GM12878 (cell line): ENCODE results near the gene LAMA5. TPM values are rescaled to one million over a fixed set of nuclear protein-coding genes. Genes with fewer than 3 reads are reported as not detected.

ENCODE experiments used
- ATAC-seq: fragments of 200-7000 bp; cut with Tn5 transposase; 3 replicates; pipeline ENCODE4 v1.9.1; 2020; ENCODE audit warnings: mild to moderate bottlenecking, moderate library complexity
- BruUV-seq: library from RNA; stranded (reverse); fragments of 400-500 nt; replicated peaks from 2 replicates; lab custom pipeline; 2021; lab: Mats Ljungman, UMichigan
- CTCF ChIA-PET: fragments of 300-600 bp; sonication (Branson Sonifier 250); formaldehyde crosslinking; extraction: SDS; loops from one replicate; lab custom pipeline; 2021; ENCODE audit warnings: inconsistent platforms; lab: Yijun Ruan, JAX
- POLR2A ChIA-PET: fragments of 350-600 bp; formaldehyde crosslinking; extraction: SDS; loops from one replicate; lab custom pipeline; 2021; ENCODE audit warnings: inconsistent platforms; lab: Charles Lee
- RAD21 ChIA-PET: fragments of 300-600 bp; sonication (Branson Sonifier 250); formaldehyde crosslinking; loops from one replicate; lab custom pipeline; 2023; ENCODE audit warnings: antibody characterized with exemption; ENCODE audit not compliant: unreplicated experiment; lab: Charles Lee
- SMC1A ChIA-PET: fragments of 300-600 bp; sonication (Branson Sonifier 250); formaldehyde crosslinking; loops from one replicate; lab custom pipeline; 2023; ENCODE audit not compliant: unreplicated experiment, uncharacterized antibody; lab: Charles Lee
- DNase-seq: peaks from one replicate; pipeline ENCODE4 v3.0.0-alpha.2; 2011; ENCODE audit warnings: low read depth, low spot score
- FAIRE-seq: peaks from 3 replicates; lab custom pipeline; 2011; peaks lifted over from hg19 to GRCh38; lab: Jason Lieb, UNC
- H2AFZ ChIP-seq: 2 replicates; pipeline ENCODE4 v1.6.0; 2011; ENCODE audit warnings: low read depth, low read length, control low read depth; ENCODE audit not compliant: control insufficient read depth
- H3K27ac ChIP-seq: 2 replicates; pipeline ENCODE4 v1.5.1; 2011; ENCODE audit warnings: control low read depth; ENCODE audit not compliant: control insufficient read depth, insufficient read depth
- H3K27me3 ChIP-seq, 2 experiments: replicated peaks in 1 of 2; 2 replicates each; pipeline versions ENCODE4 v1.6.0 to v1.6.1; 2011; ENCODE audit warnings: low read length in 1 of 2; ENCODE audit not compliant: control insufficient read depth in 2 of 2, insufficient read depth in 2 of 2
- H3K36me3 ChIP-seq, 2 experiments: 2 replicates each; pipeline ENCODE4 v1.5.1; 2011; ENCODE audit warnings: low read length in 1 of 2; ENCODE audit not compliant: control insufficient read depth in 2 of 2, insufficient read depth in 2 of 2
- H3K4me1 ChIP-seq: 2 replicates; pipeline ENCODE4 v1.6.1; 2011; ENCODE audit warnings: mild to moderate bottlenecking, low read length, moderate library complexity, mixed read lengths; ENCODE audit not compliant: control insufficient read depth, insufficient read depth
- H3K4me2 ChIP-seq: 2 replicates; pipeline ENCODE4 v1.6.0; 2011; ENCODE audit warnings: control low read depth; ENCODE audit not compliant: control insufficient read depth, insufficient read depth
- H3K4me3 ChIP-seq: fragments of 200-600 bp; sonication (generic); 2 replicates; pipeline ENCODE4 v1.5.1; 2016
- H3K79me2 ChIP-seq: 2 replicates; pipeline ENCODE4 v1.6.0; 2011; ENCODE audit warnings: low read length; ENCODE audit not compliant: control insufficient read depth, insufficient read depth
- H3K9ac ChIP-seq: 2 replicates; pipeline ENCODE4 v1.8.0; 2011; ENCODE audit warnings: low read length, control low read depth, mixed read lengths; ENCODE audit not compliant: control insufficient read depth, insufficient read depth
- H3K9me3 ChIP-seq: replicated peaks from 3 replicates; pipeline ENCODE4 v1.5.1; 2011; ENCODE audit warnings: mild to moderate bottlenecking, low read length; ENCODE audit not compliant: control insufficient read depth, insufficient read depth
- H4K20me1 ChIP-seq: 2 replicates; pipeline ENCODE4 v1.6.0; 2011; ENCODE audit not compliant: control insufficient read depth, insufficient read depth
- ELK1 ChIP-seq: IDR thresholded peaks from 2 replicates; pipeline ENCODE4 v1.6.1; 2012; ENCODE audit warnings: low read depth, low read length, improper control_type of control experiment
- NR2C1 ChIP-seq: fragments of 450-650 bp; IDR thresholded peaks from 2 replicates; pipeline ENCODE4 v1.6.1; 2017; ENCODE audit warnings: antibody characterized with exemption, mild to moderate bottlenecking, moderate library complexity
- POLR2A ChIP-seq: IDR thresholded peaks from 2 replicates; pipeline ENCODE4 v1.6.1; 2011; ENCODE audit warnings: low read depth, mild to moderate bottlenecking, low read length
- TCF12 ChIP-seq: IDR thresholded peaks from 2 replicates; pipeline ENCODE4 v1.6.1; 2011; ENCODE audit warnings: low read depth, mild to moderate bottlenecking, low read length
- WRNIP1 ChIP-seq: IDR thresholded peaks from 2 replicates; pipeline ENCODE4 v1.6.1; 2011; ENCODE audit warnings: low read depth, low read length, improper control_type of control experiment, borderline replicate concordance
- WGBS: methylation state at CpG from one replicate; pipeline ENCODE4 v1.1.6; 2016; ENCODE audit warnings: low lambda C conversion rate; ENCODE audit not compliant: insufficient replicate concordance, insufficient coverage; ENCODE audit errors: missing lambda C conversion rate; 5-methylcytosine and 5-hydroxymethylcytosine counted together
- in situ Hi-C: fragments of 300-500 bp; cut with MboI; formaldehyde crosslinking; loops from 9 replicates; pipeline ENCODE4 v1.14.3; 2018; ENCODE audit warnings: mixed read lengths
- intact Hi-C: fragments of 100-400 bp; cut with micrococcal nuclease; formaldehyde crosslinking; loops from one replicate; pipeline ENCODE4 v1.14.2; 2022; ENCODE audit not compliant: unreplicated experiment
- polyA plus RNA-seq, 11 experiments: library from polyadenylated mRNA; depleted of rRNA in 4 of 11; unstranded in 6 of 11; stranded (reverse) in 5 of 11; fragments of >200 nt; fragmentation: Nextera tagmentation in 4 of 11; fragmentation: Illumina TruSeq in 1 of 11; extraction: Ambion mirVana in 4 of 11; extraction: Trizol in 1 of 11; gene quantifications; 1 replicate in 1 of 11; 2 replicates in 10 of 11; pipeline versions ENCODE4 v1.2.1 to v1.2.3, GENCODE V29; 2011 to 2016; ENCODE audit warnings: inconsistent platforms in 2 of 11, missing spikeins in 2 of 11, low read depth in 1 of 11
- total RNA-seq, 4 experiments: library from RNA; depleted of rRNA in 3 of 4; stranded (reverse); fragments of >200 nt in 3 of 4; fragmentation: Illumina TruSeq in 1 of 4; extraction: Trizol in 1 of 4; gene quantifications; 2 replicates each; pipeline versions ENCODE4 v1.2.1 to v1.2.3, GENCODE V29; 2013 to 2021

Gene LAMA5
- total and polyA plus RNA-seq, 10 of the 15 experiments (the other 5 are each of a cell fraction or from before 2014, with no cell fraction given): 0.09 to 3.1 (median 1.6) TPM; not detected in 3

- CTCF ChIA-PET: no interaction called here
- H3K36me3 ChIP-seq: peaks cover 15 to 26% of the 10 kb centered on the region in 2 experiments; a peak in 3 of 4 replicates
- ATAC-seq: no peak
Observed at GRCh38 chr20:62307226-62308101, 59.6 kb downstream of the LAMA5 start.

GRCh38 chr20:62306414-62307187 lies 60.5 kb downstream of the LAMA5 start:
- intact Hi-C loops: no loop called here
- BruUV-seq: no TSS peak
- no peaks in the 10 kb centered on the region for H3K27me3 ChIP-seq
- peaks cover 10% of the 10 kb centered on the region for H3K4me1 ChIP-seq
- H3K9ac ChIP-seq: no peak overlapping the region
- no peak overlapping the region for H3K27ac ChIP-seq
- ATAC-seq: no peak
- 94% methylated on average over 24 of the region's 27 CpGs for WGBS
- H4K20me1 ChIP-seq: peaks cover 13% of the 10 kb centered on the region
- peaks cover 34% of the 10 kb centered on the region for H3K79me2 ChIP-seq
- ChIA-PET POLR2A (no interaction called here), CTCF (no interaction called here), RAD21 (no interaction called here)
- H3K4me2 ChIP-seq: no peak overlapping the region
- no peak overlapping the region for H3K4me3 ChIP-seq
- peaks cover 15 to 26% of the 10 kb centered on the region in 2 experiments; a peak in 3 of 4 replicates for H3K36me3 ChIP-seq
- in situ Hi-C loops: loop anchor here (5.0 to 10.0 kb wide), 2 partner anchors 76 to 308 kb away; no protein-coding TSS in a partner anchor
- TF ChIP-seq NR2C1 (no peak), TCF12 (no peak), ELK1 (no peak)
- TF ChIP-seq, all 136 proteins: peak for 0
- no peak overlapping the region for H2AFZ ChIP-seq
- SMC1A ChIA-PET: no interaction called here
- no peak for FAIRE-seq
- no peaks in the 10 kb centered on the region for H3K9me3 ChIP-seq
- no peak for DNase-seq

More at GRCh38 chr20:62307226-62308101, 59.6 kb downstream of the LAMA5 start:
- H3K27me3 ChIP-seq: no peaks in the 10 kb centered on the region
- no peak for FAIRE-seq
- no peak overlapping the region for H3K27ac ChIP-seq
- BruUV-seq: no TSS peak
- H3K4me2 ChIP-seq: no peak overlapping the region
- in situ Hi-C loops: loop anchor here (5.0 to 10.0 kb wide), 2 partner anchors 75 to 307 kb away; no protein-coding TSS in a partner anchor
- peaks cover 13% of the 10 kb centered on the region for H4K20me1 ChIP-seq
- SMC1A ChIA-PET: no interaction called here
- H3K4me1 ChIP-seq: peaks cover 10% of the 10 kb centered on the region
- H3K9me3 ChIP-seq: no peaks in the 10 kb centered on the region
- WGBS: 96% methylated on average over 32 of the region's 42 CpGs
- intact Hi-C loops: no loop called here
- RAD21 ChIA-PET: no interaction called here
- H3K4me3 ChIP-seq: no peak overlapping the region
- H2AFZ ChIP-seq: no peak overlapping the region
- no peak overlapping the region for H3K9ac ChIP-seq
- POLR2A ChIA-PET: no interaction called here
- DNase-seq: no peak
- peaks cover 34% of the 10 kb centered on the region for H3K79me2 ChIP-seq
- TF ChIP-seq POLR2A: peak; percentile 36; the same call in 1 of the 2 replicates
- TF ChIP-seq WRNIP1: no peak
- TF ChIP-seq, all 136 proteins: peak for 1
